H1 (cell line): ENCODE measurements around the gene MAPK8IP1. TPM values are rescaled to one million over a fixed set of nuclear protein-coding genes. Genes with fewer than 3 reads are reported as not detected.

Experiments
- CTCF ChIA-PET: fragments of 300-600 bp; sonication (Branson Sonifier 250); formaldehyde crosslinking; loops from one replicate; lab custom pipeline; 2021; ENCODE audit not compliant: partially characterized antibody; lab: Charles Lee
- POLR2A ChIA-PET: fragments of 300-600 bp; sonication (Branson Sonifier 250); formaldehyde crosslinking; loops from one replicate; lab custom pipeline; 2021; ENCODE audit warnings: inconsistent platforms; ENCODE audit not compliant: partially characterized antibody; lab: Charles Lee
- DNase-seq, 2 experiments: peaks; one replicate each; pipeline versions ENCODE4 v3.0.0 to v3.0.0-alpha.2; 2010 to 2022; ENCODE audit warnings: low spot score in 2 of 2, low read depth in 1 of 2, mixed read lengths in 1 of 2
- FAIRE-seq: peaks from 2 replicates; lab custom pipeline; 2011; peaks lifted over from hg19 to GRCh38; lab: Jason Lieb, UNC
- H2AFZ ChIP-seq: 2 replicates; pipeline ENCODE4 v1.8.1; 2012; ENCODE audit warnings: low read length, inconsistent platforms
- H2AK5ac ChIP-seq: 2 replicates; pipeline ENCODE4 v1.6.1; 2013; ENCODE audit warnings: low read depth, low read length
- H2BK120ac ChIP-seq: replicated peaks from 2 replicates; pipeline ENCODE3; 2013; ENCODE audit warnings: low read depth, low read length, inconsistent platforms
- H2BK12ac ChIP-seq: 2 replicates; pipeline ENCODE4 v1.6.1; 2013; ENCODE audit warnings: low read depth, low read length
- H2BK15ac ChIP-seq: 2 replicates; pipeline ENCODE4 v1.6.1; 2013; ENCODE audit warnings: low read length
- H2BK20ac ChIP-seq: 2 replicates; pipeline ENCODE4 v1.6.1; 2013; ENCODE audit warnings: low read length
- H2BK5ac ChIP-seq: 2 replicates; pipeline ENCODE4 v1.6.1; 2013; ENCODE audit warnings: low read depth, low read length
- H3K14ac ChIP-seq: 2 replicates; pipeline ENCODE4 v1.6.1; 2013; ENCODE audit warnings: inconsistent platforms; ENCODE audit not compliant: insufficient read length
- H3K18ac ChIP-seq: 2 replicates; pipeline ENCODE4 v1.6.1; 2013; ENCODE audit warnings: low read length; ENCODE audit errors: extremely low read depth
- H3K23ac ChIP-seq: 2 replicates; pipeline ENCODE4 v1.6.1; 2013; ENCODE audit warnings: inconsistent platforms; ENCODE audit not compliant: insufficient read length
- H3K23me2 ChIP-seq: 2 replicates; pipeline ENCODE4 v1.6.1; 2013; ENCODE audit warnings: low read depth, low read length
- H3K27ac ChIP-seq: 2 replicates; pipeline ENCODE4 v1.6.1; 2011; ENCODE audit warnings: low read depth, low read length, inconsistent platforms
- H3K27me3 ChIP-seq, 4 experiments: replicated peaks in 1 of 4; 1 replicate in 1 of 4; 2 replicates in 3 of 4; pipeline versions ENCODE4 v1.6.1 to v1.8.1; 2011 to 2013; ENCODE audit warnings: low read length in 3 of 4, mild to moderate bottlenecking in 3 of 4, inconsistent platforms in 2 of 4, mixed read lengths in 2 of 4, moderate library complexity in 1 of 4; ENCODE audit not compliant: control insufficient read depth in 3 of 4, insufficient read depth in 3 of 4; ENCODE audit errors: extremely low read depth in 1 of 4
- H3K36me3 ChIP-seq, 4 experiments: 2 replicates each; pipeline versions ENCODE4 v1.6.1 to v1.8.1; 2011 to 2013; ENCODE audit warnings: mild to moderate bottlenecking in 4 of 4, low read length in 3 of 4, moderate library complexity in 2 of 4, control low read depth in 1 of 4, inconsistent platforms in 1 of 4; ENCODE audit not compliant: insufficient read depth in 4 of 4, control insufficient read depth in 2 of 4
- H3K4ac ChIP-seq: replicated peaks from 2 replicates; pipeline ENCODE3; 2013; ENCODE audit warnings: low read length, low read depth, mixed read lengths, inconsistent platforms; ENCODE audit not compliant: insufficient read length
- H3K4me1 ChIP-seq, 4 experiments: replicated peaks in 1 of 4; 1 replicate in 1 of 4; 2 replicates in 3 of 4; pipeline versions ENCODE4 v1.6.1 to v1.8.1; 2011 to 2013; ENCODE audit warnings: low read length in 3 of 4, inconsistent platforms in 2 of 4, mixed read lengths in 1 of 4; ENCODE audit not compliant: insufficient read depth in 4 of 4, control insufficient read depth in 3 of 4
- H3K4me2 ChIP-seq, 2 experiments: 2 replicates each; pipeline versions ENCODE4 v1.6.1 to v1.8.1; 2011 to 2013; ENCODE audit warnings: low read depth in 2 of 2, low read length in 2 of 2, control low read depth in 1 of 2, inconsistent platforms in 1 of 2, mild to moderate bottlenecking in 1 of 2; ENCODE audit not compliant: insufficient read depth in 1 of 2
- H3K4me3 ChIP-seq, 4 experiments: fragments of 200-600, 300-600 bp in 1 of 4; sonication (generic), shearing (Covaris generic), sonication (Bioruptor Twin) in 1 of 4; 2 replicates each; pipeline versions ENCODE4 v1.5.1 to v1.8.1; 2011 to 2016; ENCODE audit warnings: low read length in 4 of 4, low read depth in 3 of 4, control low read depth in 2 of 4, inconsistent platforms in 2 of 4, mild to moderate bottlenecking in 2 of 4, mixed read lengths in 1 of 4, moderate library complexity in 1 of 4; ENCODE audit not compliant: insufficient read depth in 2 of 4; ENCODE audit errors: extremely low read depth in 1 of 4
- H3K56ac ChIP-seq: replicated peaks from 2 replicates; pipeline ENCODE3; 2013; ENCODE audit warnings: low read depth, mild to moderate bottlenecking, mixed read lengths, low read length, inconsistent platforms; ENCODE audit not compliant: insufficient read length
- H3K79me1 ChIP-seq: 2 replicates; pipeline ENCODE4 v1.6.1; 2013; ENCODE audit warnings: low read depth, low read length, control low read depth
- H3K79me2 ChIP-seq, 2 experiments: 2 replicates each; pipeline versions ENCODE4 v1.6.1 to v1.8.1; 2012 to 2013; ENCODE audit warnings: low read length in 2 of 2, mild to moderate bottlenecking in 2 of 2, inconsistent platforms in 1 of 2; ENCODE audit not compliant: insufficient read depth in 2 of 2, control insufficient read depth in 1 of 2
- H3K9ac ChIP-seq, 4 experiments: replicated peaks in 1 of 4; 1 replicate in 1 of 4; 2 replicates in 3 of 4; pipeline versions ENCODE4 v1.6.1 to v1.8.1; 2011 to 2013; ENCODE audit warnings: low read depth in 3 of 4, low read length in 3 of 4, control low read depth in 2 of 4, mild to moderate bottlenecking in 2 of 4, moderate library complexity in 2 of 4, inconsistent platforms in 1 of 4; ENCODE audit errors: extremely low read depth in 1 of 4
- H3K9me3 ChIP-seq, 2 experiments: 2 replicates each; pipeline versions ENCODE4 v1.6.1 to v1.8.1; 2012 to 2013; ENCODE audit warnings: mild to moderate bottlenecking in 2 of 2, moderate library complexity in 2 of 2, control low read depth in 1 of 2, inconsistent platforms in 1 of 2, low read depth in 1 of 2, low read length in 1 of 2, mixed read lengths in 1 of 2; ENCODE audit not compliant: insufficient read depth in 2 of 2
- H4K20me1 ChIP-seq, 2 experiments: replicated peaks in 1 of 2; 2 replicates each; pipeline versions ENCODE3 to v1.8.1; 2011 to 2013; ENCODE audit warnings: inconsistent platforms in 2 of 2, low read length in 2 of 2, mild to moderate bottlenecking in 1 of 2; ENCODE audit not compliant: insufficient read depth in 2 of 2, control insufficient read depth in 1 of 2
- H4K5ac ChIP-seq: 2 replicates; pipeline ENCODE4 v1.6.1; 2013; ENCODE audit warnings: low read length, low read depth, mixed read lengths, inconsistent platforms; ENCODE audit not compliant: insufficient read length
- H4K8ac ChIP-seq: 2 replicates; pipeline ENCODE4 v1.8.0; 2013; ENCODE audit warnings: mild to moderate bottlenecking, moderate library complexity, low read length, inconsistent platforms; ENCODE audit not compliant: insufficient read depth; ENCODE audit errors: extremely low read depth
- H4K91ac ChIP-seq: replicated peaks from 2 replicates; pipeline ENCODE3; 2013; ENCODE audit warnings: low read length, mixed read lengths, inconsistent platforms; ENCODE audit not compliant: insufficient read length
- ATF2 ChIP-seq: IDR thresholded peaks from 2 replicates; pipeline ENCODE4 v1.6.1; 2012; ENCODE audit warnings: low read length, inconsistent platforms
- KDM5A ChIP-seq: fragments of 200-600 bp; IDR thresholded peaks from 2 replicates; pipeline ENCODE4 v1.7.1; 2012; ENCODE audit warnings: mild to moderate bottlenecking, low read length, inconsistent platforms, mixed read lengths
- NANOG ChIP-seq: IDR thresholded peaks from 2 replicates; pipeline ENCODE4 v1.6.1; 2011; ENCODE audit warnings: low read length, low read depth, mild to moderate bottlenecking, inconsistent platforms; ENCODE audit not compliant: insufficient read depth, poor library complexity, severe bottlenecking
- RBBP5 ChIP-seq: IDR thresholded peaks from 2 replicates; pipeline ENCODE4 v1.7.1; 2012; ENCODE audit warnings: low read depth, mild to moderate bottlenecking, inconsistent platforms, low read length, moderate library complexity, borderline replicate concordance
- RNF2 ChIP-seq: fragments of 200-900, 300-1000 bp; sonication (generic); IDR thresholded peaks from 2 replicates; pipeline ENCODE4 v1.7.1; 2016; ENCODE audit warnings: borderline replicate concordance, low read depth, mild to moderate bottlenecking, antibody characterized with exemption, low read length; ENCODE audit not compliant: poor library complexity, severe bottlenecking; ENCODE audit errors: missing control alignments
- SUZ12 ChIP-seq: fragments of 200-600 bp; sonication (generic); IDR thresholded peaks from 2 replicates; pipeline ENCODE4 v1.6.1; 2012; ENCODE audit warnings: mild to moderate bottlenecking, inconsistent platforms, low read length, moderate library complexity, mixed read lengths
- TAF1 ChIP-seq: IDR thresholded peaks from 2 replicates; pipeline ENCODE4 v1.6.1; 2011; ENCODE audit warnings: mild to moderate bottlenecking, low read depth, low read length
- TAF7 ChIP-seq: optimal IDR thresholded peaks from 2 replicates; pipeline ENCODE3; 2011; ENCODE audit warnings: low read depth, mild to moderate bottlenecking, inconsistent platforms, low read length, moderate library complexity, borderline replicate concordance
- WGBS, 2 experiments: shearing (Covaris generic) in 1 of 2; methylation state at CpG; one replicate each; pipeline versions ENCODE4 v1.1.6 to v1.1.7; 2013 to 2015; ENCODE audit warnings: low lambda C conversion rate in 2 of 2, mixed read lengths in 2 of 2, inconsistent platforms in 1 of 2, low coverage in 1 of 2, missing lambda C conversion rate in 1 of 2; ENCODE audit not compliant: insufficient replicate concordance in 2 of 2, insufficient coverage in 1 of 2, insufficient read length in 1 of 2; ENCODE audit errors: extremely low coverage in 1 of 2, missing lambda C conversion rate in 1 of 2; 5-methylcytosine and 5-hydroxymethylcytosine counted together
- polyA plus RNA-seq, 7 experiments: library from polyadenylated mRNA; depleted of rRNA in 3 of 7; stranded (reverse) in 5 of 7; unstranded in 2 of 7; fragments of >200 nt in 5 of 7; fragments of 200-250 nt in 2 of 7; gene quantifications; 1 replicate in 5 of 7; 2 replicates in 1 of 7; 4 replicates in 1 of 7; pipeline versions ENCODE4 v1.2.1 to v1.2.3, GENCODE V29; 2011 to 2013; ENCODE audit warnings: missing spikeins in 2 of 7, mixed read lengths in 2 of 7
- total RNA-seq: library from RNA; stranded (reverse); fragmentation: NEBNext Ultra II Directional; extraction: Animal tissue kit (Norgen Biotek cat#: 25700); gene quantifications from 2 replicates; pipeline ENCODE4 v1.2.1, GENCODE V29; 2021

MAPK8IP1 gene
- total and polyA plus RNA-seq, 2 of the 8 experiments (the other 6 are each of a cell fraction or from before 2014, with no cell fraction given), result 32.4 to 40.1 TPM

- no peak overlapping the region for H3K23ac ChIP-seq
- CTCF ChIA-PET, result interaction anchor here (0.6 to 5.7 kb wide), 6 partner anchors 9 to 105 kb away, joined by 3 to 32 read pairs (median 4); no protein-coding TSS in a partner anchor
- TF ChIP-seq ATF2, result no peak
- no peak for TF ChIP-seq SUZ12
- TF ChIP-seq RNF2, result no peak
- TF ChIP-seq TAF1, result 0 out of 2 replicates have a peak, but pooled peaks have one; percentile 20
- peak; percentile 3 for TF ChIP-seq TAF7
- no peak for TF ChIP-seq RBBP5
- no peak for TF ChIP-seq KDM5A
- TF ChIP-seq NANOG, result no peak
These were observed 670 bp downstream of the MAPK8IP1 start for GRCh38 chr11:45885921-45886721.

More at GRCh38 chr11:45885921-45886721, 670 bp downstream of the MAPK8IP1 start:
- DNase-seq (peak; percentile 23 to 80), FAIRE-seq (no peak)
- WGBS, 2 experiments, result 6% methylated on average over 42 of the region's 43 CpGs; no CpG with 5 or more reads in 1 of the 2 experiments
- no peak overlapping the region for H2AK5ac ChIP-seq
- POLR2A ChIA-PET, result interaction anchor here (0.8 to 3.2 kb wide), 10 partner anchors 9 to 409 kb away, joined by 3 to 14 read pairs (median 4); partner anchors contain the start of gene LARGE2
- H3K9ac ChIP-seq, result peak overlapping the region in 3 of 4 experiments; percentile 39 to 69 (median 42); a peak in 5 of 7 replicates
- H3K4me1 ChIP-seq, result peaks cover 0 to 10% (median 5%) of the 10 kb centered on the region in 4 experiments; a peak in 5 of 7 replicates
- H3K18ac ChIP-seq, result peak overlapping the region; percentile 32; the same call in 1 of the 2 replicates
- H3K79me2 ChIP-seq, result no peaks in the 10 kb centered on the region; a peak in 1 of 4 replicates
- no peak overlapping the region for H2BK120ac ChIP-seq
- H2BK12ac ChIP-seq, result no peak overlapping the region
- no peak overlapping the region for H4K91ac ChIP-seq
- H2AFZ ChIP-seq, result no peak overlapping the region; the same call in 1 of the 2 replicates
- no peaks in the 10 kb centered on the region; the same call in 1 of the 2 replicates for H3K79me1 ChIP-seq
- no peak overlapping the region for H3K14ac ChIP-seq
- H4K20me1 ChIP-seq, result peaks cover 0 to 11% of the 10 kb centered on the region in 2 experiments
- no peak overlapping the region for H3K4ac ChIP-seq
- H3K27ac ChIP-seq, result no peak overlapping the region
- peak overlapping the region; percentile 22 for H4K5ac ChIP-seq
- H2BK20ac ChIP-seq, result no peak overlapping the region
- peak overlapping the region; percentile 58 to 83 (median 71) for H3K4me3 ChIP-seq
- H2BK5ac ChIP-seq, result no peak overlapping the region
- H3K36me3 ChIP-seq, result no peaks in the 10 kb centered on the region
- H2BK15ac ChIP-seq, result no peak overlapping the region
- peak overlapping the region; percentile 36 for H4K8ac ChIP-seq
- peak overlapping the region; percentile 22 for H3K56ac ChIP-seq
- H3K4me2 ChIP-seq, result peak overlapping the region; percentile 75 to 80
- peaks cover 8% of the 10 kb centered on the region; the same call in 1 of the 2 replicates for H3K23me2 ChIP-seq
- no peaks in the 10 kb centered on the region; a peak in 2 of 7 replicates for H3K27me3 ChIP-seq
- H3K9me3 ChIP-seq, result no peaks in the 10 kb centered on the region
